HG03571 (cell line): ENCODE measurements around the gene RGS13.

ENCODE experiments used
- ATAC-seq: cut with Tn5 transposase; IDR thresholded peaks from one replicate; pipeline ENCODE4 v1.9.1; 2021; ENCODE audit not compliant: unreplicated experiment

The RGS13 gene

DNA sequence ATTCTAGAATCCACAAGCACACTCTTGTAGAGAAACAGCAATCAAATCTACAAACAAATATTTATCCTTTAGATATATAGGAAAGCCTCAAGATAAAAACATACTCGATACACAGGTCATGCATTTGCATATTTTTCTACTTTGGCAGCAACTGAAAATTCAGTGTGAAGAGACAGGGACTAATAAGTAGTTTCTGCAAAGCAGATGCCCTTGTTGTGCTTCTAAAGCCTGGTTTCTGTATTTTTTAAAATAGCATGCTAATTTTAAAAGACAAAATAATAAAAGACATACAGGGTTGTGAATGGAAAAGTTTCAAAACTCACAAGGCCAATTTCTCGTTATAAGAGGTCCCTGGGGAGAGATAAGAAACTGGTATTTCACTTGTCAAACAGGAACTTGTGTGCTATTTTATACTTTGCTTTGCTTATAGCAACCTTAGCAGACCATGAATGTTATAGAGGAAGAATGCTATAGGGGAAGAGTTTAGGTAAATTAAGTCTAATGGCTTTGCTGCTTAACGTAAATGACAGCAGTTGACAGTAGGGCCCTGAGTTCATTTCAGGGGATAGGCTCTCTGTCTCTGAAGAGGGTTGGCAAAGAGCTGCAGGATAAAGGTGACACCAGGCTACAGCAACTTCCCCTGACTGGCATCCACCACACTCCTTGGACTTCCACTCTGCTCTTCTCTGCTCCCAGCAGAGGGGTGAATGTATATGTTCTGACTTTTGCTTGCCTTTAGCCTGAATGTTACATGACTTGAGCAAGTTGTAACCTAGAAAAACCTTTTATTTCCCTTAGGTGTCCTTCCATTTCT lies 9.4 kb upstream of the RGS13 start:
- ATAC-seq: peak; percentile 92

DNA sequence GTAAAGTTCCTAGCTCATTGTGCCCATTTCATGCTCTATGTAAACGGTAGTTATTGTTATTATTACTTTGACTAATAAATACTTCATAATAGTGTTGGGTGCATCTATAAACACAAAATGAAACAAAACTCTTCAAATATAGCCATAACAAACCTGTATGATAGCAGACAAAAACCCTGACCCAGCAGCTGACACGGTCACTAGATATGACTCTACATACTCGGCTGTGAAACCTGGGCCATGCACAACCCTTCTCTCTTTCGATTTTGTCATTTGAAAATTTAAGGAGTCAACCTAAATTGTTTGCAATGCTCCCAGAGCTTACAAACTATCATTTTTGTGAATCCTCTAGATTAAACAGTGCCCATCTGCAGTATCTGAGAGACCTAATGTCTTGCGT lies 8.0 kb upstream of the RGS13 start:
- ATAC-seq: peak; percentile 37

DNA sequence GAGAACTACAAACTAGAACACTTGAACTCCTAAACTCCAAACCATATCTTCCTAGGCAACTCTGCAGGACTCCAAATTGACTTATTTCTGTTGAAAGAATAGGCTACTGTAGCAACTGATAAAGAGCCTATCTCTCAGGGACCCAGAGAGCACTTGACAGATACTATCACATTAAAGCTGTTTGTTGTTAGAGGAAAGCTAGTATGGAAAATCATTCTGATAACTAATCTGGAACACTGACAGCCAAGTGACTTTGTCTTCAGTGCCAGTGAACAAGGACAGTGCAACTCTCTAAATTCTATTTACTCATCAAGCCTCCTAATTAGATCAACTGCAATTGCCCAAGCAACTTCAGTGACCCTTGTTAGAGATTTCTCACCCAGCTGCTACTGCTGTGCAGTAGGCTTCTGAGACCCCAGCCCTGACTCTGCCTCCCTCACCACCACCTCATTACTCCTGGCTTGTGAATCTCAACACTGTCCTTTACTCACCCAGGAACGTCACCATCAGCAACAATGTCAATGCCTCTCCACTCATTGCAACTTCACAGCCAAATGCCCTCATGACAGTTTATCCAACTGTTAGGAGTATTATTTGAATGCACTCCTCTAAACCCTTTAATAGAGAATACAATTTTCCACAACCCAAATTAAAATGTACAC lies 7.4 kb upstream of the RGS13 start:
- no peak for ATAC-seq

DNA sequence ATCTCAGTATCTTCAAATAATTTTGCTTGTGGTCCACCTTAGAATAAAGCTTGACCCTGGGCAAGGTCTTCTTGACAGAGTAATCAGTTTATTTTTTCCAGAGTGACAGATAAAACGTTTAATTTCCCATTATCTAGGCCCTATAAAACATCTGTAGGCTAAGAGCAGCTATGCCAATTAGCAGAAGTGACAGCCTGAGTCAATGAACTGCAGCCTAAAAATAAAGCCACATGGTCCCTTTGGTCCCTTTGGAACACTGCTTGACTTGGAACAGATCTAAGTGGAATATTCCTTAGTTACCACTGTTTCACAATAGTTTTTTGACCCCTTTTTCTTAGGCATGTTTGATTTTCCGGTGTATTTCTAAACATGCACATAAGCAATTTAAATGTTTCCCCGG lies 6.3 kb upstream of the RGS13 start:
- ATAC-seq: no peak

- ATAC-seq: no peak
Observed at GRCh38 chr1:192630521-192631287, 5.2 kb upstream of the RGS13 start.

- ATAC-seq: no peak
Observed at GRCh38 chr1:192631749-192632148, 4.2 kb upstream of the RGS13 start.

- no peak for ATAC-seq
Observed at GRCh38 chr1:192632188-192632587, 3.8 kb upstream of the RGS13 start.

DNA sequence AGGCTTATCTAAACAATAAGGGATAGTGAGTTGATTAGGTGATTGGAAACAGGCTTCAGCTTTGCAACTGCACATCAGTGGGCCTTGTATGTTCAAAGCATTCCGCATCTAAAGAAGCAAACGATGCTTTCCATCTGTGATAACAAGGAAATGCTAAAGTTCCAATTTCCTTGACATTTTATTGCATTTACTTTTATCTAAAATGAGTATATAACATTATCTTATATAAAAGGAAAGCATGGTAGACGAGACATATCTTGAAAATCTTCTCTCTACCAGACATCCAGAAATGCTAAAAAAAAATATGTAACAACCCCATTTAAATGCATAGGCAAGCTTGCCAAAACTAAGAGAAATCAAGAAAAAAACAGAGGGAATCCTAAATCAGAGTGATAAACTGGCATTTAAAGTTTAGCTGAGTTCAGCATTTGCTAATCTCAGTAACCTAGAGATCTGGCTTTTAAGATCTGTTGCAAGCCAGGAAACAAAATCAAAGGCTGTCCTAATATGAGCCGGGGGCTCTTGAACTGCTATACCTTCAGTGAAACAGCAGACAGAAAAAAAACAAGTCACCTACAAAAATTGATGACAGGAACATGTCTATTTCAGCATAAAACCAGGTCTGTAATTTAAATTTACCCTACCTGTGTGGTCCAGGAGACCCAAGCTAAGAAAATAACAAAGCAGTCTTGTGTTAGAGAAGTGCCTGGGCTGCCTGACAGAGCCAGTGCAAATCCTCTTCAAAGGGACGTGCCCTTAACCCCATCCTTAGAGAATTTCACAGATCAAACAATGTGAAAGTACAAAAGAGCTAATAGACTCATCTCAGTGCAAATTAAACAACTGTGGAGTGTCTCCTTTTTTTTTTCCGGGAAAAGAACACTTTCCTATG lies 3.1 kb upstream of the RGS13 start:
- no peak for ATAC-seq

GRCh38 chr1:192633533-192634253 lies 2.3 kb upstream of the RGS13 start:
- ATAC-seq: no peak

DNA sequence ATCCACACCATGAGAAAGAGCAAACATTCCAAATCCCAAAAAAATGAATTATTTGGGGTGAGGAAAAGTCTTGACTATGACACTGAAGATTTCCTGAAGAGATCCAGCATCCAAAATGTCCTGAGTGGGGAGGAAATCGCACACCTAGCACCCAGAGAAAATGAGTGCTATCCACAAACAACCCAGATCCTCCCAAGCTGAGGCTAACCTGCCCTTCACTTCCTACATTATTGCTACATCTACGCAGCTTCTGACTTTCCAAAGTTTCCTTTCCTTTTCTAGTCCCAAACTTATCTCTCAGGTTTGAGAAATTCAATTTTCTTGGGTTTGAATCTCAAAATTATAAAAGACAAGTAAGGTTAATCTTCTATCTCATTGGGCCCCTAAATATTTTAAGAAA lies 906 bp upstream of the RGS13 start:
- ATAC-seq: no peak

- peak; percentile 89 for ATAC-seq
Observed at GRCh38 chr1:192639607-192640368, 3.8 kb downstream of the RGS13 start.

GRCh38 chr1:192652159-192652558 lies 16.2 kb downstream of the RGS13 start:
- ATAC-seq: no peak

DNA sequence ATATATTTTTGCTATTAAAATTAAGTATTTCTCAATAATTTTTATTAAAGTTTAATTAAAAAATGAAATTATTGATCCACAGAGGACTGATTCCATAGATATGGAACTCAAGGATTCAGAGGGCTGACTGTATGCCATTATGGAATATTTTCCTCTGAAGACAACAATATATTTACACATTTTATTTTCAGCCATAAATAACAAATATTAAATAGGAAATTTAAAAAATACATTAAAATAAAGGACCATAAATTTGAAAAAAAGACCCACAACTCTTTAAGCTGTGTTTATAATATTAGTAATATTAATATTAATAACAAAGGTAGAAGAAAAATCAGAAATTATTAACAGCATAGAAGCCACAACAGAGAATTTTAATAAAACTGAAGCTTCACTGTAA lies 18.2 kb downstream of the RGS13 start:
- ATAC-seq: no peak

DNA sequence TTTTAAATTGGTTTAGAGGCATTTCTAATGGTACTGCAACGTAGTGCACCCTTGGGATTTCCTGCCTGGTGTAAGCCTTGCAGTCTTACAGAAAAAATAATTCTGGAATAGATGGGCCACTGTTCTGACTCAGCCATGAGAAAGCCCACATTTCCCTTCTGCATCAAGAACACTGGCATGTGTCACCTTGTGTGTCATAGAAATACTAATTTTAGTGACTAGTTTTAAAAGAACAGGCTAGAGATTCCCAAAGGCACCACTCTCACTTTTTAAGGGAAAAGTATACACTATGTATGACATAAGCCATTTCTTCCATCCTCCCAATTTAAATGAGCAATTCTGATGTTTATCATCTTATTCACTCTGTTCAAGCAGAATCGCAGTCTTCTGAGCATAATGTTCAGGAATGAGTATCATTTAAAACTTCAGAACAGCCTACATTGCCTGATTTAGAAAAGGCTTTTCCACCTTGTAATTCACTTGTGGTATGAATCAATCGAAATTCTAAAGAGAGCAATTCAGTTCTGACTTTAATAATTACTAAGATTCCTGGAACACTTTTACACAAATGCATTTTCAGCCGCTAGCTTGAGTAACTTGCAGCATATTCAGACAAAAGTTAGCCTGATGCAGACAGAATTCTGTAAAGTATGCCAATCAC lies 18.8 kb downstream of the RGS13 start:
- no peak for ATAC-seq

- no peak for ATAC-seq
Observed at GRCh38 chr1:192657760-192658159, 21.8 kb downstream of the RGS13 start.

DNA sequence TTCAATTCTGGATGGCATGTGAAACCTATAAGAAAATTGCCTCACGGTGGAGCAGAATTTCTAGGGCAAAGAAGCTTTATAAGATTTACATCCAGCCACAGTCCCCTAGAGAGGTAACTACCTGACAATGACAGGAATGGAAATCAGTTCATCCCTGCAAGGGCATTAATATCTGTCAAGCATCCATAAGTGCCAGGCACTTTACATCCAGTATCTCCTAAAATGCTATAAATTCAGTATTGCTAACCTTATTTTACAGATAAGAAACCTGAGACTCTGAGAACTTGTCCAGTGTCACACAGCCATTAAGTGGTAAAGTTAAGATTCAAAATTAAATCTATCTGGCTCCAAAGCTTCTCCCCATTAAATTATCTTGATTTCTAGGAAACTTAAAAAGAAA lies 22.3 kb downstream of the RGS13 start:
- ATAC-seq: no peak

DNA sequence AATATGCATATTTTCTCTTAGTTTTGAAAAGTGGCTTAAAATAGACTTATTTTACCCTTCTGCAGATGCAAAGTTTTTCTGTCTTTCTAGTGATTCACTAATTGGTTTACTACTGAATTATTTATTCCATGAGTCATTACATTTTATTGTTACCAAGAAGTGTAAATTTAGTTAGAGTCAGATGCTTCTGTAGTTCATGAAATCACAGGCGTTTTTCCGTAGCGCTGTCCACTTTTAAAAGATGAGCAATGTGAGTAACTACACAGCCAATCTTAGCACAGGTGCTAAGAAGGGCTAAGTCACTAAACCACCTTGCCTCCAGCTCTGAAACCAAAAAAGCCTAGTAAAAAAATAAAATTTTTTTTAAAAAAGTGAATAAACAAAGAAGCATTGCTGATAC lies 24.7 kb downstream of the RGS13 start:
- ATAC-seq: no peak

GRCh38 chr1:192668409-192668983 lies 32.5 kb downstream of the RGS13 start:
- no peak for ATAC-seq

DNA sequence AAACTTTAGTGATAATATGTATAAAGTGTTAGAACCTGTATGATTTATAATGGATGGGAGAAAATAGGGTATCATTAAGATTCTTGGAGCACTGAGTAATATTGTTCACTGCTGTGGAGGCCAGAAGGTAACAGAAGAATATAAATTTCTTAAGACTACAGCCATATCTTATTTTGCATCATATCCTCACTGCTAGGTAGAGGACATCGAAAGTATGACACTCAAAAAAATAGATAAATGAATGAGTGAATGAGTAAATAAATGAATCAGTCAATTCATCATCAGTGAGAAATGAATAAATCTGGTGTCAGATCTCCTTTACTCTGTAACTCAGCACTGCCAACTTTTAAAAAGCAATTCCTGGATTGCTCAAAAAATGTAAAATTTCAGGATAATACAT lies 33.2 kb downstream of the RGS13 start:
- no peak for ATAC-seq
